ENCODE results near the gene IL21R. TPM values are rescaled to one million over a fixed set of nuclear protein-coding genes. Genes with fewer than 3 reads are reported as not detected.

The IL21R gene
- total and polyA plus RNA-seq, 12 donors: 0.08 to 2.6 (median 0.42) TPM; not detected in 1

- Histone ChIP-seq H3K9me3 (replicated peaks in 1 of 3) (no peaks in the 10 kb centered on the region), H3K4me1 (replicated peaks in 1 of 2) (peaks cover 0 to 12% of the 10 kb centered on the region in 2 donors), H3K27me3 (no peaks in the 10 kb centered on the region), H3K36me3 (replicated peaks in 1 of 2) (peaks cover 0 to 57% of the 10 kb centered on the region in 2 donors), H3K4me3 (no peak overlapping the region), H3K27ac (no peak overlapping the region)
- intact Hi-C loops (cut with DNase I): loop anchor here in 1 of 2 donors (5.0 kb wide), 1 partner anchor 126 kb away; no protein-coding TSS in a partner anchor
- no peak for DNase-seq
- WGBS, 4 donors: 94 to 100% (median 99%) methylated on average over 1 to 5 of the region's 5 CpGs; no CpG with 5 or more reads in 1 of the 4 donors
- TF ChIP-seq POLR2A (IDR thresholded peaks at IDR 0.05): no peak
- TF ChIP-seq, protein P1, sequence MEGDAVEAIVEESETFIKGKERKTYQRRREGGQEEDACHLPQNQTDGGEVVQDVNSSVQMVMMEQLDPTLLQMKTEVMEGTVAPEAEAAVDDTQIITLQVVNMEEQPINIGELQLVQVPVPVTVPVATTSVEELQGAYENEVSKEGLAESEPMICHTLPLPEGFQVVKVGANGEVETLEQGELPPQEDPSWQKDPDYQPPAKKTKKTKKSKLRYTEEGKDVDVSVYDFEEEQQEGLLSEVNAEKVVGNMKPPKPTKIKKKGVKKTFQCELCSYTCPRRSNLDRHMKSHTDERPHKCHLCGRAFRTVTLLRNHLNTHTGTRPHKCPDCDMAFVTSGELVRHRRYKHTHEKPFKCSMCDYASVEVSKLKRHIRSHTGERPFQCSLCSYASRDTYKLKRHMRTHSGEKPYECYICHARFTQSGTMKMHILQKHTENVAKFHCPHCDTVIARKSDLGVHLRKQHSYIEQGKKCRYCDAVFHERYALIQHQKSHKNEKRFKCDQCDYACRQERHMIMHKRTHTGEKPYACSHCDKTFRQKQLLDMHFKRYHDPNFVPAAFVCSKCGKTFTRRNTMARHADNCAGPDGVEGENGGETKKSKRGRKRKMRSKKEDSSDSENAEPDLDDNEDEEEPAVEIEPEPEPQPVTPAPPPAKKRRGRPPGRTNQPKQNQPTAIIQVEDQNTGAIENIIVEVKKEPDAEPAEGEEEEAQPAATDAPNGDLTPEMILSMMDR (IDR thresholded peaks at IDR 0.05): no peak
Measured at GRCh38 chr16:27363246-27363632, 38.7 kb upstream of the IL21R start.

DNA sequence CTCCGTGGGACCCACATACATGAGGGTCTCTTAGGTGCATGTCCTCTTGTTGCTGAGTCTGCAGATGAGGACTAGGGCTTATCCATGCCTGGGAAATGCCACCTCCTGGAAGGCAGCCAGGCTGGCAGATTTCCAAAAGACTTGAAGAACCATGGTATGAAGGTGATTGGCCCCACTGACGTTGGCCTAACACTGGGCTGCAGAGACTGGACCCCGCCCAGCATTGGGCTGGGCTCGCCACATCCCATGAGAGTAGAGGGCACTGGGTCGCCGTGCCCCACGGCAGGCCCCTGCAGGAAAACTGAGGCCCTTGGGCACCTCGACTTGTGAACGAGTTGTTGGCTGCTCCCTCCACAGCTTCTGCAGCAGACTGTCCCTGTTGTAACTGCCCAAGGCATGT, 38.2 kb upstream of the IL21R start:
- TF ChIP-seq POLR2A (IDR thresholded peaks at IDR 0.05): no peak
- TF ChIP-seq, protein P1 (IDR thresholded peaks at IDR 0.05): no peak
- no peak overlapping the region for H3K4me3 ChIP-seq
- H3K27me3 ChIP-seq: no peaks in the 10 kb centered on the region
- intact Hi-C loops (cut with DNase I): loop anchor here in 1 of 2 donors (5.0 kb wide), 1 partner anchor 126 kb away; no protein-coding TSS in a partner anchor
- no peaks in the 10 kb centered on the region for H3K9me3 ChIP-seq (replicated peaks in 1 of 3)
- DNase-seq: peak; percentile 40 to 80 (median 55)
- H3K27ac ChIP-seq: no peak overlapping the region
- 63 to 83% (median 82%) methylated on average over 4 to 9 of the region's 9 CpGs; no CpG with 5 or more reads in 1 of the 4 donors for WGBS, 4 donors
- H3K36me3 ChIP-seq (replicated peaks in 1 of 2): peaks cover 0 to 52% of the 10 kb centered on the region in 2 donors
- peaks cover 0 to 12% of the 10 kb centered on the region in 2 donors for H3K4me1 ChIP-seq (replicated peaks in 1 of 2)

GRCh38 chr16:27364493-27365141, 37.4 kb upstream of the IL21R start:
- no peaks in the 10 kb centered on the region for H3K27me3 ChIP-seq
- DNase-seq: no peak
- intact Hi-C loops (cut with DNase I): loop anchor here (5.0 kb wide), 1 partner anchor 127 kb away; no protein-coding TSS in a partner anchor
- H3K36me3 ChIP-seq (replicated peaks in 1 of 2): peaks cover 0 to 44% of the 10 kb centered on the region in 2 donors
- H3K9me3 ChIP-seq (replicated peaks in 1 of 3): no peaks in the 10 kb centered on the region
- 67 to 81% (median 79%) methylated on average over 6 of the region's 6 CpGs for whole genome bisulfite sequencing, 4 donors
- peak overlapping the region in 1 of 5 donors; percentile 38 for H3K27ac ChIP-seq
- H3K4me1 ChIP-seq (replicated peaks in 1 of 2): peaks cover 0 to 12% of the 10 kb centered on the region in 2 donors
- TF ChIP-seq, protein P1 (IDR thresholded peaks at IDR 0.05): no peak
- no peak for TF ChIP-seq POLR2A (IDR thresholded peaks at IDR 0.05)
- no peak overlapping the region for H3K4me3 ChIP-seq

DNA sequence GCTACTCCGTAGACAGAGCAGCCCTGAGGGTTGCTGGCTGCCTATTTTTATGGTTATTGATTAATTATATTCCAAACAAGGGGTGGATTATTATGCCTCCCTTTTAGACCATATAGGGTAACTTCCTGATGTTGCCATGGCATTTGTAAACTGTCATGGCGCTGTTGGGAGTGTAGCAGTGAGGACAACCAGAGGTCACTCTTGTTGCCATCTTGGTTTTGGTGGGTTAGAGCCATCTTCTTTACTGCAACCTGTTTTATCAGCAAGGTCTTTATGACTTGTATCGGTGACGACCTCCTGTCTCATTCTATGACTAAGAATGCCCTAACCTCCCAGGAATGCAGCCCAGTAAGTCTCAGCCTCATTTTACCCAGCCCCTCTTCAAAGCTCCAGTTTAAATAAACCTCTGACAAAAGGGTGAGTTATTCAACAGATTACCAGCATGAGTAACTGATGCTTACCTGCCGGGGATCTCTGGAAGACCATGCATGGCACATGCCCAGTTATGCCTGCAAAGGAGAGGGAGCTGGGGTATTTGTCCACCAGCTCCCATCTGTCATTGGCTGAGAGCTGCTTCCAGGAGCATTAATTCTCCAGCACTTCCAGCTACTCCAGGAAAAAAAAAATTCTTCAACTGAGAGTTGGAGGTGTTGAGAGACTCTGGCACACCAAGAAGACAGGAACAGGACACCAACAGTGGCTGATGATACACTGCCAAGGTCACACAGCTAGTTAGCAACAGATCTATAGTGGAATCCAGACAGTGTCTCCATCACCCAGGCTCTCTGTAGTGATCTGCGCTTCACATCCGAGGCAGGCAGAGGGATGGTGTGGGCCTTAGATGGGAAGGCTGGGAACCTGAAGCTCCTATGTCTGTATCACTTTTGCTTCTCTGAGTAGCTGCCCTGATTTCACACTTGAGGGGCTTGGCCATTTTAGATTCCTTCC, 36.6 kb upstream of the IL21R start:
- peaks cover 0 to 39% of the 10 kb centered on the region in 2 donors for H3K36me3 ChIP-seq (replicated peaks in 1 of 2)
- H3K27ac ChIP-seq: peak overlapping the region in 1 of 5 donors; percentile 38
- intact Hi-C loops (cut with DNase I): loop anchor here in 1 of 2 donors (5.0 kb wide), 1 partner anchor 128 kb away; no protein-coding TSS in a partner anchor
- no peaks in the 10 kb centered on the region for H3K9me3 ChIP-seq (replicated peaks in 1 of 3)
- DNase-seq: no peak
- H3K4me3 ChIP-seq: no peak overlapping the region
- no peaks in the 10 kb centered on the region for H3K27me3 ChIP-seq
- WGBS, 4 donors: 69 to 81% (median 76%) methylated on average over 6 to 7 of the region's 7 CpGs
- TF ChIP-seq, protein P1 (IDR thresholded peaks at IDR 0.05): no peak
- TF ChIP-seq POLR2A (IDR thresholded peaks at IDR 0.05): no peak
- H3K4me1 ChIP-seq (replicated peaks in 1 of 2): peaks cover 0 to 12% of the 10 kb centered on the region in 2 donors

Measured in adrenal gland (tissue), 12 donors.